ENCODE results near the gene UGT1A6. TPM values are rescaled to one million over a fixed set of nuclear protein-coding genes. Genes with fewer than 3 reads are reported as not detected.

The UGT1A6 gene
- total RNA-seq, 1 experiment from 2014 or later: 2.2 TPM

- Histone ChIP-seq H3K27me3 (ENCODE audit: low read length) (no peaks in the 10 kb centered on the region), H3K9ac (ENCODE audit: low read length) (no peak within 1 kb of the TSS), H3K79me2 (ENCODE audit: low read length) (no peaks in the 10 kb centered on the region), H3K4me1 (ENCODE audit: insufficient read depth, low read length) (no peaks in the 10 kb centered on the region), H3K36me3 (ENCODE audit: low read depth, low read length) (no peaks in the 10 kb centered on the region), H4K20me1 (ENCODE audit: low read length) (no peaks in the 10 kb centered on the region), H2AFZ (ENCODE audit: low read length) (no peak within 1 kb of the TSS), H3K9me2 (replicated peaks; ENCODE audit: low read length) (no peaks in the 10 kb centered on the region), H3K4me3 (ENCODE audit: low read length) (no peak within 1 kb of the TSS), H3K27ac (ENCODE audit: low read length) (no peak within 1 kb of the TSS), H3K9me3 (ENCODE audit: low read length) (no peaks in the 10 kb centered on the region), H3F3A (ENCODE audit: low read length, unreplicated experiment) (no peaks in the 10 kb centered on the region), H3K4me2 (ENCODE audit: low read length) (no peak within 1 kb of the TSS)
- DNase-seq: no peak
- no TSS peak for BruUV-seq (replicated peaks)
- intact Hi-C loops (cut with micrococcal nuclease): no loop called here
- no peak for ATAC-seq
- TF ChIP-seq EZH2phosphoT487 (IDR thresholded peaks at IDR 0.05; ENCODE audit: borderline replicate concordance, low read length) (no peak), EZH2 (IDR thresholded peaks at IDR 0.05; ENCODE audit: low read length, unreplicated experiment) (no peak)
- TF ChIP-seq, protein P1, sequence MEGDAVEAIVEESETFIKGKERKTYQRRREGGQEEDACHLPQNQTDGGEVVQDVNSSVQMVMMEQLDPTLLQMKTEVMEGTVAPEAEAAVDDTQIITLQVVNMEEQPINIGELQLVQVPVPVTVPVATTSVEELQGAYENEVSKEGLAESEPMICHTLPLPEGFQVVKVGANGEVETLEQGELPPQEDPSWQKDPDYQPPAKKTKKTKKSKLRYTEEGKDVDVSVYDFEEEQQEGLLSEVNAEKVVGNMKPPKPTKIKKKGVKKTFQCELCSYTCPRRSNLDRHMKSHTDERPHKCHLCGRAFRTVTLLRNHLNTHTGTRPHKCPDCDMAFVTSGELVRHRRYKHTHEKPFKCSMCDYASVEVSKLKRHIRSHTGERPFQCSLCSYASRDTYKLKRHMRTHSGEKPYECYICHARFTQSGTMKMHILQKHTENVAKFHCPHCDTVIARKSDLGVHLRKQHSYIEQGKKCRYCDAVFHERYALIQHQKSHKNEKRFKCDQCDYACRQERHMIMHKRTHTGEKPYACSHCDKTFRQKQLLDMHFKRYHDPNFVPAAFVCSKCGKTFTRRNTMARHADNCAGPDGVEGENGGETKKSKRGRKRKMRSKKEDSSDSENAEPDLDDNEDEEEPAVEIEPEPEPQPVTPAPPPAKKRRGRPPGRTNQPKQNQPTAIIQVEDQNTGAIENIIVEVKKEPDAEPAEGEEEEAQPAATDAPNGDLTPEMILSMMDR (conservative IDR thresholded peaks at IDR 0.05; ENCODE audit: low read depth, low read length): no peak
- POLR2A ChIA-PET (ENCODE audit: unreplicated experiment): no interaction called here
- CTCF ChIA-PET: no interaction called here
Measured at GRCh38 chr2:233778030-233778429, 85.3 kb downstream of the UGT1A6 start, which contains the start of gene MROH2A. MROH2A (plus strand) TSS chr2:233778330; CDS start chr2:233779359, 1,029 bp downstream.

GRCh38 chr2:233779722-233780121, 87.0 kb downstream of the UGT1A6 start:
- no peak overlapping the region for H3K9ac ChIP-seq (ENCODE audit: low read length)
- intact Hi-C loops (cut with micrococcal nuclease): no loop called here
- H3K79me2 ChIP-seq (ENCODE audit: low read length): no peaks in the 10 kb centered on the region
- H3K4me1 ChIP-seq (ENCODE audit: insufficient read depth, low read length): no peaks in the 10 kb centered on the region
- TF ChIP-seq, protein P1 (conservative IDR thresholded peaks at IDR 0.05; ENCODE audit: low read depth, low read length): no peak
- TF ChIP-seq EZH2 (IDR thresholded peaks at IDR 0.05; ENCODE audit: low read length, unreplicated experiment) (no peak), EZH2phosphoT487 (IDR thresholded peaks at IDR 0.05; ENCODE audit: borderline replicate concordance, low read length) (no peak)
- H3K9me2 ChIP-seq (replicated peaks; ENCODE audit: low read length): no peaks in the 10 kb centered on the region
- H2AFZ ChIP-seq (ENCODE audit: low read length): no peak overlapping the region
- DNase-seq: no peak
- ChIA-PET CTCF (no interaction called here), POLR2A (ENCODE audit: unreplicated experiment) (no interaction called here)
- H3K4me3 ChIP-seq (ENCODE audit: low read length): no peak overlapping the region
- no peaks in the 10 kb centered on the region for H3K36me3 ChIP-seq (ENCODE audit: low read depth, low read length)
- H4K20me1 ChIP-seq (ENCODE audit: low read length): no peaks in the 10 kb centered on the region
- H3K27ac ChIP-seq (ENCODE audit: low read length): no peak overlapping the region
- H3K27me3 ChIP-seq (ENCODE audit: low read length): no peaks in the 10 kb centered on the region
- H3F3A ChIP-seq (ENCODE audit: low read length, unreplicated experiment): no peaks in the 10 kb centered on the region
- H3K9me3 ChIP-seq (ENCODE audit: low read length): no peaks in the 10 kb centered on the region
- H3K4me2 ChIP-seq (ENCODE audit: low read length): no peak overlapping the region
- ATAC-seq: no peak
- BruUV-seq (replicated peaks): no TSS peak

DNA sequence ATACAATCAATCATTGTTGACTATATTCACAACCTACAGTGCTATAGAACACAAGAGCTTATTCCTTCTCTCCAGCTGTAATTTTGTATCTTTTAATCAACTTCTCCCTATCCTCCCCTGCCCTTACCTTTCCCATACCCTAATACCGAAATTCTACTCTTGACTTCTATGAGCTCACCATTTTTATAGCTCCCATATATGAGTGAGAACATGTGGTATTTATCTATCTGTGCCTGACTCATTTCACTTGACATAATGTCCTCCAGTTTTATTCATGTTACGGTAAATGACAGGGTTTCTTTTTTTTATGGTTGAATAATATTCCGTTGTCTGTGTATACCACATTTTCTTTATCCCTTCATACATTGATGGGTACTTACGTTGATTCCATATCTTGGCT, 88.1 kb downstream of the UGT1A6 start:
- no peaks in the 10 kb centered on the region for H3K36me3 ChIP-seq (ENCODE audit: low read depth, low read length)
- no peaks in the 10 kb centered on the region for H3K9me3 ChIP-seq (ENCODE audit: low read length)
- no peak overlapping the region for H3K4me2 ChIP-seq (ENCODE audit: low read length)
- DNase-seq: peak; percentile 31
- no peaks in the 10 kb centered on the region for H4K20me1 ChIP-seq (ENCODE audit: low read length)
- H3K4me3 ChIP-seq (ENCODE audit: low read length): no peak overlapping the region
- H3K4me1 ChIP-seq (ENCODE audit: insufficient read depth, low read length): no peaks in the 10 kb centered on the region
- H3K9ac ChIP-seq (ENCODE audit: low read length): no peak overlapping the region
- CTCF ChIA-PET: no interaction called here
- H3K27me3 ChIP-seq (ENCODE audit: low read length): no peaks in the 10 kb centered on the region
- POLR2A ChIA-PET (ENCODE audit: unreplicated experiment): interaction anchor here (0.6 kb wide), 1 partner anchor 64 kb away, joined by 4 read pairs; no protein-coding TSS in a partner anchor
- no peak overlapping the region for H3K27ac ChIP-seq (ENCODE audit: low read length)
- H3K9me2 ChIP-seq (replicated peaks; ENCODE audit: low read length): no peaks in the 10 kb centered on the region
- no peak overlapping the region for H2AFZ ChIP-seq (ENCODE audit: low read length)
- no peaks in the 10 kb centered on the region for H3K79me2 ChIP-seq (ENCODE audit: low read length)
- TF ChIP-seq, protein P1 (conservative IDR thresholded peaks at IDR 0.05; ENCODE audit: low read depth, low read length): no peak
- TF ChIP-seq EZH2phosphoT487 (IDR thresholded peaks at IDR 0.05; ENCODE audit: borderline replicate concordance, low read length) (no peak), EZH2 (IDR thresholded peaks at IDR 0.05; ENCODE audit: low read length, unreplicated experiment) (no peak)
- ATAC-seq: peak; percentile 53
- intact Hi-C loops (cut with micrococcal nuclease): no loop called here
- no TSS peak for BruUV-seq (replicated peaks)
- H3F3A ChIP-seq (ENCODE audit: low read length, unreplicated experiment): no peaks in the 10 kb centered on the region

Measured in PC-3 (cell line).